ENCODE measurements around the gene DPP7.
"Not testable (repeated sequence)": the region's sequence is repeated elsewhere in the genome, so short reads cannot be mapped to it uniquely, and the experiment has no call there.

The DPP7 gene

DNA sequence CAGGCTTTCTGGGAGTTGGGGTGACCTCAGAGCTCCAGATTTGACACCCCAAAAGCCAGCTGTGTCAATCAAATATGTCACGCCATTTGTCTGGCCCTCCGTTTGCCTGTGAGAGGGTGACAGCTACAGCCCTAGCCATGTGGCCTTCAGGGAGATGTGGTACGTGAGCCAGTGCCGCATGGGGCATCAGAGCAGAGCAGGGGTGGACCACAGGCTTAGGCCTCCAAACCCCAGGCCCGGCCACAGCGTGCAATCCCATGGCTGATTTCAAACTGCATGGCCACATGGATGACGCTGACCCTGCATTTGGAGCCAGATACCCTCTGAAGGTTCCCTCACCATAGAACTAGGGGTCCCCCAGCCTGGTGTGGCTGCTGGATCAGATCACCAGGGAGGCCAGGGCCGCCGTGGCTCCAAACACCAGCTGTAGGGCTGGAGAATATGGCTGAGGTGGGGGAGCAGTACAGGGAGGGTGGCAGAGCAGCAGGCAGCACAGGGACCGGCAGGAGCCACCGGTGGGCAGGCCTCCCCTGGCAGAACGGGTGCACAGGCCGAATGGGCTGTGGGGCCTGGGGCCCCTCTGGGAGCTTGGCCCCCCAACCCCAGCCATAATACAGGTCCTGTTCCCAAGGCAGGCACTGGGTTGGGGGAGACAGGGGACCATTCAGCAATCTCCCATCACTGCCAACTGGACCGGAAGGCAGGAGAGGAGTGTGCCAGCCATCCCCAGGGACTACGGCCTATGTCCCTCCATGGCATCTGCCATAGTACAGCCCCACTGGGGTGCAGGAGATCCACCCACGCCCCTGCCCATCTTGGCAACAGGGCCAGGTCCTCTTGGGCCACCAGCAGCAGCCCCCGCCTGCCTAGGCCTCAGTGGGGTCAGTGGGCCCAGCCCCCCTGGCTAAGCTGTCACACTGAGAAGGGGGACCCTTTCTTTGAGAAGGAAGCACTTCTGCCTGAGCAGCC lies 45.7 kb downstream of the DPP7 start:
- no peak for DNase-seq

GRCh38 chr9:137067860-137068538 lies 46.5 kb downstream of the DPP7 start:
- peak; percentile 91 for DNase-seq

GRCh38 chr9:137066096-137066861 lies 48.3 kb downstream of the DPP7 start:
- DNase-seq: no peak

GRCh38 chr9:137065336-137065967 lies 49.1 kb downstream of the DPP7 start:
- DNase-seq: no peak

DNA sequence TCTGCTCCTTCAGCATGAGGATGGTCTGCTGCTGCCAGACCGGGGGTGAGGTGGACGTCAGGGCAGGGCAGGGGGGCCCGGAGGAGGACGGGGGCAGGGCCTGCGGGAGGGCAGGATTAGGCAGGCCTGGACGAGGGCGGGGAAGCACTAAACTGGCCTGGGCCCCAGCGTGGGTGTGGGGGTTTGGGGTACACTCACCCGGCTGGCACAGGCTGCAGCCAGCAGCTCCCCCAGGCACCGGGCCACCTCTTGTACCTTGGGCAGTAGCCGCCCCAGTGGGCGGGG lies 49.7 kb downstream of the DPP7 start:
- no peak for DNase-seq

- DNase-seq: peak; percentile 34
These were observed 50.3 kb downstream of the DPP7 start for GRCh38 chr9:137064027-137064879.

GRCh38 chr9:137063311-137064026 lies 51.1 kb downstream of the DPP7 start:
- DNase-seq: no peak

- not testable (repeated sequence) for DNase-seq
These were observed 51.7 kb downstream of the DPP7 start for GRCh38 chr9:137062798-137063197.

- DNase-seq: no peak
These were observed 52.1 kb downstream of the DPP7 start for GRCh38 chr9:137062384-137062783.

All from CD4-positive, alpha-beta T cell treated with Interleukin-15 for 1 hour (primary cell).